Neural cell (in vitro differentiated cells): Measurements from ENCODE around the gene TRAPPC3. TPM values are rescaled to one million over a fixed set of nuclear protein-coding genes. Genes with fewer than 3 reads are reported as not detected.
A peak's percentile ranks its signal among the peaks of the same experiment; 100 is the strongest.

Experiments
- H2AFZ ChIP-seq: fragments of 200-600, 300-800 bp; sonication (generic), shearing (Covaris generic); 2 replicates; pipeline ENCODE4 v1.6.0; 2014; ENCODE audit warnings: low read depth, mild to moderate bottlenecking, antibody characterized with exemption, low read length, moderate library complexity
- H3F3A ChIP-seq: fragments of 200-600 bp; shearing (Covaris generic); 2 replicates; pipeline ENCODE4 v1.6.1; 2016; ENCODE audit warnings: mild to moderate bottlenecking, moderate library complexity, mixed read lengths, antibody characterized with exemption, low read length; ENCODE audit not compliant: insufficient read depth, poor library complexity, severe bottlenecking
- H3K27ac ChIP-seq: fragments of 200-600, 300-800 bp; sonication (generic), shearing (Covaris generic); 2 replicates; pipeline ENCODE4 v1.5.1; 2014; ENCODE audit warnings: mild to moderate bottlenecking, low read length, moderate library complexity
- H3K27me3 ChIP-seq: fragments of 300-800, 200-600 bp; sonication (generic), shearing (Covaris generic); 2 replicates; pipeline ENCODE4 v1.6.0; 2014; ENCODE audit warnings: mild to moderate bottlenecking, low read depth, low read length, moderate library complexity; ENCODE audit not compliant: insufficient read depth
- H3K36me3 ChIP-seq: fragments of 300-800, 200-600 bp; sonication (generic), shearing (Covaris generic); 2 replicates; pipeline ENCODE4 v1.5.1; 2014; ENCODE audit warnings: mild to moderate bottlenecking, antibody characterized with exemption, low read length, moderate library complexity; ENCODE audit not compliant: insufficient read depth
- H3K4me2 ChIP-seq: fragments of 300-800, 200-600 bp; sonication (generic), shearing (Covaris generic); 2 replicates; pipeline ENCODE4 v1.6.0; 2014; ENCODE audit warnings: mild to moderate bottlenecking, low read length
- H3K4me3 ChIP-seq: fragments of 300-800, 200-600 bp; sonication (generic), shearing (Covaris generic); 2 replicates; pipeline ENCODE4 v1.5.1; 2014; ENCODE audit warnings: mild to moderate bottlenecking, low read length, moderate library complexity
- H3K79me2 ChIP-seq: fragments of 200-600 bp; shearing (Covaris generic); replicated peaks from 2 replicates; pipeline ENCODE4 v1.6.0; 2014; ENCODE audit warnings: mild to moderate bottlenecking, low read length, moderate library complexity; ENCODE audit not compliant: insufficient read depth
- H3K9ac ChIP-seq: fragments of 300-800, 200-600 bp; sonication (generic), shearing (Covaris generic); 2 replicates; pipeline ENCODE4 v1.6.1; 2016; ENCODE audit warnings: mild to moderate bottlenecking, low read length, mixed read lengths
- H3K9me2 ChIP-seq: fragments of 200-600 bp; shearing (Covaris generic); 2 replicates; pipeline ENCODE4 v1.6.1; 2016; ENCODE audit warnings: mild to moderate bottlenecking, low read length, mixed read lengths; ENCODE audit not compliant: insufficient read depth
- H3K9me3 ChIP-seq: fragments of 200-600, 300-800 bp; sonication (generic), shearing (Covaris generic); 2 replicates; pipeline ENCODE4 v1.6.1; 2016; ENCODE audit warnings: mild to moderate bottlenecking, mixed run types, low read length, moderate library complexity, mixed read lengths
- H4K20me1 ChIP-seq: fragments of 200-600 bp; shearing (Covaris generic); 2 replicates; pipeline ENCODE4 v1.6.1; 2016; ENCODE audit warnings: mild to moderate bottlenecking, mixed run types; ENCODE audit not compliant: insufficient read depth
- CTCF ChIP-seq: fragments of 450-650 bp; IDR thresholded peaks from 2 replicates; pipeline ENCODE4 v1.5.1; 2014; ENCODE audit warnings: antibody characterized with exemption, mild to moderate bottlenecking, moderate library complexity; ENCODE audit not compliant: poor library complexity, severe bottlenecking
- EP300 ChIP-seq: fragments of 450-650 bp; conservative IDR thresholded peaks from 2 replicates; pipeline ENCODE4 v1.6.1; 2014; ENCODE audit warnings: antibody characterized with exemption, mild to moderate bottlenecking, moderate library complexity; ENCODE audit not compliant: poor library complexity, severe bottlenecking
- EZH2 ChIP-seq: fragments of 200-600, 300-800 bp; shearing (Covaris generic), sonication (generic); IDR thresholded peaks from 2 replicates; pipeline ENCODE4 v1.6.1; 2014; ENCODE audit warnings: antibody characterized with exemption, low read length, borderline replicate concordance, mild to moderate bottlenecking; ENCODE audit not compliant: insufficient read depth, poor library complexity, severe bottlenecking
- MXI1 ChIP-seq: fragments of 450-650 bp; conservative IDR thresholded peaks from 2 replicates; pipeline ENCODE4 v1.6.1; 2014; ENCODE audit warnings: antibody characterized with exemption, mild to moderate bottlenecking; ENCODE audit not compliant: poor library complexity, severe bottlenecking
- POLR2AphosphoS5 ChIP-seq: IDR thresholded peaks from 2 replicates; pipeline ENCODE4 v1.6.1; 2012
- RAD21 ChIP-seq: fragments of 450-650 bp; conservative IDR thresholded peaks from 2 replicates; pipeline ENCODE4 v1.6.1; 2014; ENCODE audit warnings: antibody characterized with exemption, mild to moderate bottlenecking, moderate library complexity
- REST ChIP-seq: IDR thresholded peaks from 2 replicates; pipeline ENCODE4 v1.6.1; 2012; ENCODE audit warnings: borderline replicate concordance
- SMC3 ChIP-seq: fragments of 450-650 bp; conservative IDR thresholded peaks from 2 replicates; pipeline ENCODE4 v1.6.1; 2014; ENCODE audit warnings: antibody characterized with exemption, mild to moderate bottlenecking, moderate library complexity; ENCODE audit not compliant: poor library complexity
- TAF1 ChIP-seq: IDR thresholded peaks from 2 replicates; pipeline ENCODE4 v1.6.1; 2012; ENCODE audit warnings: low read depth
- polyA plus RNA-seq: library from polyadenylated mRNA; depleted of rRNA; stranded (reverse); fragments of >200 nt; gene quantifications from 2 replicates; pipeline ENCODE4 v1.2.3, GENCODE V29; 2014

Gene TRAPPC3
- polyA plus RNA-seq, 1 donor from 2014 or later: 278 TPM

GRCh38 chr1:36154765-36155407 is 5.6 kb upstream of the TRAPPC3 start:
- H3K9me3 ChIP-seq: no peaks in the 10 kb centered on the region
- no peaks in the 10 kb centered on the region for H3K36me3 ChIP-seq
- peak overlapping the region; percentile 98 for H3K9ac ChIP-seq
- peak overlapping the region; percentile 99 for H3K27ac ChIP-seq
- H4K20me1 ChIP-seq: peaks cover 9% of the 10 kb centered on the region
- H3K4me2 ChIP-seq: peak overlapping the region; percentile 94
- peak overlapping the region; percentile 69 for H2AFZ ChIP-seq
- H3K9me2 ChIP-seq: no peaks in the 10 kb centered on the region
- TF ChIP-seq MXI1: no peak
- TF ChIP-seq CTCF: no peak
- no peak for TF ChIP-seq EP300
- no peak for TF ChIP-seq POLR2AphosphoS5
- TF ChIP-seq REST: no peak
- no peak for TF ChIP-seq RAD21
- TF ChIP-seq EZH2: no peak
- TF ChIP-seq TAF1: no peak
- TF ChIP-seq SMC3: no peak
- no peaks in the 10 kb centered on the region for H3K27me3 ChIP-seq
- no peaks in the 10 kb centered on the region for H3F3A ChIP-seq
- peak overlapping the region; percentile 95 for H3K4me3 ChIP-seq
- H3K79me2 ChIP-seq: peaks cover 53% of the 10 kb centered on the region

GRCh38 chr1:36154335-36154734 is 5.0 kb upstream of the TRAPPC3 start:
- H3K4me3 ChIP-seq: peak overlapping the region; percentile 95
- no peak overlapping the region for H2AFZ ChIP-seq
- TF ChIP-seq RAD21: no peak
- no peak for TF ChIP-seq TAF1
- TF ChIP-seq POLR2AphosphoS5: no peak
- no peak for TF ChIP-seq REST
- H3K79me2 ChIP-seq: peaks cover 47% of the 10 kb centered on the region
- H3F3A ChIP-seq: no peaks in the 10 kb centered on the region
- H3K9ac ChIP-seq: peak overlapping the region; percentile 98
- peak overlapping the region; percentile 99 for H3K27ac ChIP-seq
- H3K9me2 ChIP-seq: no peaks in the 10 kb centered on the region
- no peaks in the 10 kb centered on the region for H3K36me3 ChIP-seq
- no peaks in the 10 kb centered on the region for H3K9me3 ChIP-seq
- peaks cover 4% of the 10 kb centered on the region for H4K20me1 ChIP-seq
- H3K4me2 ChIP-seq: peak overlapping the region; percentile 94
- H3K27me3 ChIP-seq: no peaks in the 10 kb centered on the region
